Liver (tissue), 9 donors: ENCODE measurements around the gene DCTPP1. TPM values are rescaled to one million over a fixed set of nuclear protein-coding genes. Genes with fewer than 3 reads are reported as not detected.
"Not testable (repeated sequence)": the region's sequence is repeated elsewhere in the genome, so short reads cannot be mapped to it uniquely, and the experiment has no call there.

Experiments used
- DNase-seq: peaks from one replicate; pipeline ENCODE4 v3.0.0-alpha.2; 2017; ENCODE audit warnings: low spot score
- H3K27ac ChIP-seq, 2 donors: one replicate each; pipeline ENCODE4 v1.7.0; 2013; ENCODE audit warnings: inconsistent platforms in 2 of 2, low read length in 2 of 2, control low read depth in 1 of 2, low read depth in 1 of 2, mild to moderate bottlenecking in 1 of 2
- H3K27me3 ChIP-seq, 4 donors: one replicate each; pipeline versions ENCODE4 v1.6.1 to v1.7.0; 2013; ENCODE audit warnings: low read length in 3 of 4, inconsistent platforms in 1 of 4, mild to moderate bottlenecking in 1 of 4, moderate library complexity in 1 of 4; ENCODE audit not compliant: control insufficient read depth in 4 of 4, insufficient read depth in 4 of 4
- H3K36me3 ChIP-seq, 4 donors: one replicate each; pipeline versions ENCODE4 v1.6.1 to v1.7.0; 2013; ENCODE audit warnings: low read length in 3 of 4, mild to moderate bottlenecking in 3 of 4, low read depth in 1 of 4, moderate library complexity in 1 of 4; ENCODE audit not compliant: control insufficient read depth in 4 of 4, insufficient read depth in 3 of 4
- H3K4me1 ChIP-seq, 4 donors: one replicate each; pipeline versions ENCODE4 v1.6.1 to v1.7.0; 2013; ENCODE audit warnings: low read length in 3 of 4, mild to moderate bottlenecking in 3 of 4, moderate library complexity in 1 of 4; ENCODE audit not compliant: control insufficient read depth in 4 of 4, insufficient read depth in 4 of 4
- H3K4me3 ChIP-seq, 3 donors: one replicate each; pipeline versions ENCODE4 v1.6.1 to v1.7.0; 2013; ENCODE audit warnings: low read length in 3 of 3, control low read depth in 1 of 3, low read depth in 1 of 3, mild to moderate bottlenecking in 1 of 3
- H3K9ac ChIP-seq, 2 donors: one replicate each; pipeline ENCODE4 v1.7.0; 2013; ENCODE audit warnings: low read length in 2 of 2, mild to moderate bottlenecking in 2 of 2, moderate library complexity in 2 of 2, control low read depth in 1 of 2, low read depth in 1 of 2
- H3K9me3 ChIP-seq, 4 donors: one replicate each; pipeline versions ENCODE4 v1.6.1 to v1.7.0; 2013; ENCODE audit warnings: low read length in 3 of 4; ENCODE audit not compliant: control insufficient read depth in 4 of 4
- EGR1 ChIP-seq, 2 donors: IDR thresholded peaks; 2 replicates each; pipeline ENCODE4 v1.6.1; 2016 to 2018; ENCODE audit warnings: antibody characterized with exemption in 2 of 2, low read depth in 2 of 2
- FOXA1 ChIP-seq: IDR thresholded peaks from 2 replicates; pipeline ENCODE4 v1.6.1; 2016; ENCODE audit warnings: antibody characterized with exemption
- FOXA2 ChIP-seq: IDR thresholded peaks from 2 replicates; pipeline ENCODE4 v1.6.1; 2016; ENCODE audit warnings: antibody characterized with exemption
- GABPA ChIP-seq, 2 donors: IDR thresholded peaks in 1 of 2; conservative IDR thresholded peaks in 1 of 2; 2 replicates each; pipeline ENCODE4 v1.6.1; 2016; ENCODE audit warnings: antibody characterized with exemption in 2 of 2, mild to moderate bottlenecking in 1 of 2, moderate library complexity in 1 of 2
- HNF4A ChIP-seq, 2 donors: conservative IDR thresholded peaks; 2 replicates each; pipeline ENCODE4 v1.6.1; 2016; ENCODE audit warnings: antibody characterized with exemption in 2 of 2, mild to moderate bottlenecking in 2 of 2
- HNF4G ChIP-seq: IDR thresholded peaks from 2 replicates; pipeline ENCODE4 v1.6.1; 2016; ENCODE audit warnings: antibody characterized with exemption
- NR2F2 ChIP-seq: IDR thresholded peaks from 2 replicates; pipeline ENCODE4 v1.6.1; 2016; ENCODE audit warnings: antibody characterized with exemption
- RAD21 ChIP-seq, 2 donors: IDR thresholded peaks; 2 replicates each; pipeline ENCODE4 v1.6.1; 2016; ENCODE audit warnings: antibody characterized with exemption in 2 of 2, mild to moderate bottlenecking in 2 of 2
- RXRA ChIP-seq, 2 donors: IDR thresholded peaks; 2 replicates each; pipeline ENCODE4 v1.6.1; 2017 to 2018; ENCODE audit warnings: antibody characterized with exemption in 2 of 2, mild to moderate bottlenecking in 1 of 2
- SP1 ChIP-seq: IDR thresholded peaks from 2 replicates; pipeline ENCODE4 v1.6.1; 2018; ENCODE audit warnings: antibody characterized with exemption, mild to moderate bottlenecking
- TAF1 ChIP-seq: conservative IDR thresholded peaks from 2 replicates; pipeline ENCODE4 v1.6.1; 2016; ENCODE audit warnings: antibody characterized with exemption, mild to moderate bottlenecking
- YY1 ChIP-seq: IDR thresholded peaks from 2 replicates; pipeline ENCODE4 v1.6.1; 2016; ENCODE audit warnings: antibody characterized with exemption, mild to moderate bottlenecking
- WGBS: extraction: QIAGEN DNeasy Blood & Tissue Kit; methylation state at CpG from one replicate; pipeline ENCODE4 v1.1.7; 2013; 5-methylcytosine and 5-hydroxymethylcytosine counted together
- polyA plus RNA-seq, 2 donors: library from polyadenylated mRNA; stranded (reverse) in 1 of 2; unstranded in 1 of 2; fragments of 200-250 nt in 1 of 2; fragments of >200 nt in 1 of 2; fragmentation: Nextera tagmentation in 1 of 2; extraction: Ambion mirVana in 1 of 2; gene quantifications; one replicate each; pipeline versions ENCODE4 v1.2.1 to v1.2.3, GENCODE V29; 2013 to 2015
- total RNA-seq, 2 donors: library from RNA; depleted of rRNA; stranded (reverse); fragments of >200 nt; gene quantifications; one replicate each; pipeline ENCODE4 v1.2.3, GENCODE V29; 2014
- TF ChIP-seq, protein P1 (sequence below): IDR thresholded peaks from 2 replicates; pipeline ENCODE4 v1.6.1; 2016; ENCODE audit warnings: antibody characterized with exemption, mild to moderate bottlenecking
- TF ChIP-seq, protein P2 (sequence below): fragments of 150-350 bp; IDR thresholded peaks from 2 replicates; pipeline ENCODE4 v1.5.1; 2017; ENCODE audit warnings: improper control_type of control experiment, low read depth, low read length; ENCODE audit not compliant: missing input control
- TF ChIP-seq, protein P3 (sequence below): IDR thresholded peaks from 2 replicates; pipeline ENCODE4 v1.6.1; 2016; ENCODE audit warnings: antibody characterized with exemption
- donor health status: healthy.
- donor health status: healthy.
- donor health status: healthy.
- donor health status: healthy.
- donor health status: healthy.

DCTPP1 gene
- total and polyA plus RNA-seq, 4 donors: 6.0 to 18.8 (median 15.0) TPM

DNA sequence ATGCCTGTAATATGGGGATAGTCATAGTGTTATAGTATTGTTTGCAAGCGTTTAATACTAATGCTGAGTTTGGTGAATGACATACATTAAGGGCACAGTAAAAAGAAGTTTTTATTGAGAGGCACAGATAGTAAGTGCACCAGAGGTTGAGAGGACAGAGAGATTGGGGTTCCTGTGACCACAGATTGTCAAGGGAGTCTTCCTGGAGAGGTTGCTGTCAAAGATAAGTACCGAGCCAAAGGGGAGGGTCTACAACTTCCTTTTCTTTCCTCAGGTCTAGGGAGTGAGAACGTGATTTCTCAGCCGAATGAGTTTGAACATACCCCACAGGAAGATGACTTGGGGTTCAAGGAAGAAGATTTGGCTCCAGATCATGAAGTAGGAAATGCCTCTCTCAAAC, 32.8 kb downstream of the DCTPP1 start:
- Histone ChIP-seq H3K36me3 (peaks cover 0 to 3% (median 1%) of the 10 kb centered on the region in 4 donors), H3K9ac (no peak overlapping the region), H3K4me1 (peaks cover 7 to 31% (median 21%) of the 10 kb centered on the region in 4 donors), H3K4me3 (no peak overlapping the region), H3K27ac (no peak overlapping the region), H3K27me3 (no peaks in the 10 kb centered on the region), H3K9me3 (no peaks in the 10 kb centered on the region)
- WGBS: 78% methylated on average over 4 of the region's 4 CpGs
- DNase-seq: no peak
- TF ChIP-seq EGR1 (IDR thresholded peaks at IDR 0.05; ENCODE audit: low read depth in 2 of 2): no peak

DNA sequence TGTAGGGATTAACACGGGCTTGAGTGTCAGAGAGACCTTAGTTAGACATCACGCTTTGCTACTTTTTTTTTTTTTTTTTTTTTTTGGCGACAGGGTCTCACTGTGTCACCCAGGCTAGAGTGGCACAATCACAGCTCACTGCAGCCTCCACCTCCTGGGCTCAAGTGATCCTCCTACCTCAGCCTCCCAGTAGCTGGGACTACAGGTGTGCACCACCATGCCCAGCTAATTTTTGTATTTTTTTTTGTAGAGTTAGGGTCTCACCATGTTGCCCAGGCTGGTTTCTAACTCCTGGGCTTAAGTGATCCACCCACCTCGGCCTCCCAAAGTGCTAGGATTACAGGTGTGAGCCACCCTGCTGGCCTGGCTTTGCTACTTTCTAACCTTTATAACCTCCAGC, 33.2 kb downstream of the DCTPP1 start:
- not testable (repeated sequence) for DNase-seq, H3K9ac ChIP-seq, H3K9me3 ChIP-seq, H3K27me3 ChIP-seq, H3K27ac ChIP-seq, H3K36me3 ChIP-seq
- peaks cover 6 to 28% (median 18%) of the 10 kb centered on the region in 4 donors for H3K4me1 ChIP-seq
- H3K4me3 ChIP-seq: peak overlapping the region in 1 of 3 donors; percentile 96
- 82% methylated on average over 4 of the region's 4 CpGs for WGBS

DNA sequence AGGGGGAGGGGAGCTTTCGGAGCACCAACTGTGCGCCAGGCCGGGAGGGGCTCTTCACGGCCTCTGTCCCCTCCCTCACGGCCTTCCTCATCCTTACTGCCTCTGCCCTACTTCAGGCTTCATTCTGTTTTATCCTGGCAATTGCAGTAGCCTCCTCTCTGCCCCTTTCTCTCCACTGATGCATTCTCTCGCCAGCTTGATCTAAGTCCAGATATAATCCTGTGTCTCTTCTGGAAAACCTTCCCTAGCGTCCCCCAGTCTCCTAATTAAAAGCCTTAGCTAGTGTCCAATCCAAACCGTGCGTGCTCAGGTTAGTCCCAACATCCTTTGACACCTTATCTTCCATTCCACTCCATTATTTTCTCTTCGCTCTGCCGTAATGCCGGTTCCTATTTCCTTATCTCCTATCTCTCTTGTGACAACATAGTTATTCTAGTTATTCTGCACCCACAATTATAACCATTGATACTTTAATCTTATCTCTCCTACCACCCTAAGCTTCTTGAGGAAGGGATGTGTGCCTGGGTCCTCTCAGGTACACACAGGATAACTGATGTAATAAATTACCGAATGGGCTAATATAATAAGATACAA, 33.7 kb downstream of the DCTPP1 start:
- WGBS: 11% methylated on average over 13 of the region's 13 CpGs
- TF ChIP-seq, protein P1, sequence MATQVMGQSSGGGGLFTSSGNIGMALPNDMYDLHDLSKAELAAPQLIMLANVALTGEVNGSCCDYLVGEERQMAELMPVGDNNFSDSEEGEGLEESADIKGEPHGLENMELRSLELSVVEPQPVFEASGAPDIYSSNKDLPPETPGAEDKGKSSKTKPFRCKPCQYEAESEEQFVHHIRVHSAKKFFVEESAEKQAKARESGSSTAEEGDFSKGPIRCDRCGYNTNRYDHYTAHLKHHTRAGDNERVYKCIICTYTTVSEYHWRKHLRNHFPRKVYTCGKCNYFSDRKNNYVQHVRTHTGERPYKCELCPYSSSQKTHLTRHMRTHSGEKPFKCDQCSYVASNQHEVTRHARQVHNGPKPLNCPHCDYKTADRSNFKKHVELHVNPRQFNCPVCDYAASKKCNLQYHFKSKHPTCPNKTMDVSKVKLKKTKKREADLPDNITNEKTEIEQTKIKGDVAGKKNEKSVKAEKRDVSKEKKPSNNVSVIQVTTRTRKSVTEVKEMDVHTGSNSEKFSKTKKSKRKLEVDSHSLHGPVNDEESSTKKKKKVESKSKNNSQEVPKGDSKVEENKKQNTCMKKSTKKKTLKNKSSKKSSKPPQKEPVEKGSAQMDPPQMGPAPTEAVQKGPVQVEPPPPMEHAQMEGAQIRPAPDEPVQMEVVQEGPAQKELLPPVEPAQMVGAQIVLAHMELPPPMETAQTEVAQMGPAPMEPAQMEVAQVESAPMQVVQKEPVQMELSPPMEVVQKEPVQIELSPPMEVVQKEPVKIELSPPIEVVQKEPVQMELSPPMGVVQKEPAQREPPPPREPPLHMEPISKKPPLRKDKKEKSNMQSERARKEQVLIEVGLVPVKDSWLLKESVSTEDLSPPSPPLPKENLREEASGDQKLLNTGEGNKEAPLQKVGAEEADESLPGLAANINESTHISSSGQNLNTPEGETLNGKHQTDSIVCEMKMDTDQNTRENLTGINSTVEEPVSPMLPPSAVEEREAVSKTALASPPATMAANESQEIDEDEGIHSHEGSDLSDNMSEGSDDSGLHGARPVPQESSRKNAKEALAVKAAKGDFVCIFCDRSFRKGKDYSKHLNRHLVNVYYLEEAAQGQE: no peak
- no peak for TF ChIP-seq FOXA2
- no peak for TF ChIP-seq TAF1
- TF ChIP-seq YY1: no peak
- TF ChIP-seq FOXA1: no peak
- Histone ChIP-seq H3K9me3 (no peaks in the 10 kb centered on the region), H3K4me1 (peaks cover 2 to 25% (median 15%) of the 10 kb centered on the region in 4 donors), H3K27ac (peak overlapping the region; percentile 75 to 78), H3K9ac (peak overlapping the region; percentile 16 to 18), H3K4me3 (peak overlapping the region; percentile 76 to 96 (median 88)), H3K27me3 (no peaks in the 10 kb centered on the region), H3K36me3 (peaks cover 0 to 3% (median 1%) of the 10 kb centered on the region in 4 donors)
- no peak for DNase-seq

DNA sequence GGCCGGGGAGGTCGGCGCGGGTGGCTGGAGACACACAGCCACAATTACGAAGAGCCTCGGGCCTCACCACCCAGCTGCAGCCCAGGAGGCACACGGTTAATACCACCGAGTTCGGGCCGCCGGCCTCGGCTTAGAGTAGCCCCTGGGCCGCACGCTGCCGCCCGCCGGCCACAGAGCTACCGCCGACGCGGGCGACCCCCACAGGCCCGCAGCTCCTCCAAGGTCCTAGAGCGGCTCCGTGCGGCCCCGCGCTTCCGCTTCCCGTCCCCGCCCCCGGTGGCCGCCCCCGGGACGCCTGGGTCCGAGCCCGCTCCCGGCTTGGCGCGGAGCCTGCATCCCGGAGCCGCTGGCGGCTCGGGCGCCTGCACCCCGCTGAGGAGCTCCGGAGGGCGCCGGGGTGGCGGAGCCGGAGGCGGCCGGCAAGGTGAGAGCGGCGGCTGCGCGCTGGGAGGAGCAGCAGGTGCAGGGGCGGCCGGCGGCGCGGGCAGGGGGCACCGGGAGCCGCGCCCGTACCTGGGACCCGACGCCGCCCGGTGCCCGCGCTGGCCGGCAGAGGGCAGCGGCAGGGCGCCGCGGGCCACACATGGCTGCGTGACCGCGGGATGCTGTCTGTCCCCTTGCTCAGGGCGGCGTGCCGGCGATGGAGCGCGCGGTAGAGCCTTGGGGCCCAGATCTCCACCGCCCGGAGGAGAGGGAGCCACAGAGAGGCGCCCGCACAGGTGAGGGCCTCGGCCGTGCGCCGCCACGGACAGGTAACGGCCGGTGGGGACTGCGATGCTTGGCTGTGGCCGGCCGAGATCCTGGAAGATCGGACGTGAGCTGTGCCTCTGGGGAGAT, 34.5 kb downstream of the DCTPP1 start, which contains the start of gene ZNF48:
ZNF48 (plus strand) TSS at position 266 of the 837 bp plus-strand sequence; CDS start at position 641, 375 bp downstream.
- H3K27ac ChIP-seq: peak within 1 kb of the TSS; percentile 75 to 78
- no peaks in the 10 kb centered on the region for H3K9me3 ChIP-seq
- WGBS: under 1% methylated on average over 103 of the region's 103 CpGs
- H3K36me3 ChIP-seq: peaks cover 0 to 3% (median 1%) of the 10 kb centered on the region in 4 donors
- peaks cover 2 to 22% (median 14%) of the 10 kb centered on the region in 4 donors for H3K4me1 ChIP-seq
- H3K9ac ChIP-seq: peak within 1 kb of the TSS; percentile 16 to 18
- H3K4me3 ChIP-seq: peak within 1 kb of the TSS; percentile 76 to 96 (median 88)
- no peaks in the 10 kb centered on the region for H3K27me3 ChIP-seq
- peak; percentile 74 for DNase-seq
- TF ChIP-seq HNF4A (conservative IDR thresholded peaks at IDR 0.05): no peak
- TF ChIP-seq GABPA (IDR thresholded peaks at IDR 0.05 in 1 of 2, conservative IDR thresholded peaks at IDR 0.05 in 1 of 2): peak in 1 of 2 donors; percentile 81
- TF ChIP-seq SP1: peak; percentile 36
- no peak for TF ChIP-seq FOXA1
- peak; percentile 37 to 58 for TF ChIP-seq EGR1 (IDR thresholded peaks at IDR 0.05; ENCODE audit: low read depth in 2 of 2)
- TF ChIP-seq TAF1: no peak
- no peak for TF ChIP-seq NR2F2
- TF ChIP-seq HNF4G: no peak
- TF ChIP-seq RXRA (IDR thresholded peaks at IDR 0.05): no peak
- TF ChIP-seq, protein P2, sequence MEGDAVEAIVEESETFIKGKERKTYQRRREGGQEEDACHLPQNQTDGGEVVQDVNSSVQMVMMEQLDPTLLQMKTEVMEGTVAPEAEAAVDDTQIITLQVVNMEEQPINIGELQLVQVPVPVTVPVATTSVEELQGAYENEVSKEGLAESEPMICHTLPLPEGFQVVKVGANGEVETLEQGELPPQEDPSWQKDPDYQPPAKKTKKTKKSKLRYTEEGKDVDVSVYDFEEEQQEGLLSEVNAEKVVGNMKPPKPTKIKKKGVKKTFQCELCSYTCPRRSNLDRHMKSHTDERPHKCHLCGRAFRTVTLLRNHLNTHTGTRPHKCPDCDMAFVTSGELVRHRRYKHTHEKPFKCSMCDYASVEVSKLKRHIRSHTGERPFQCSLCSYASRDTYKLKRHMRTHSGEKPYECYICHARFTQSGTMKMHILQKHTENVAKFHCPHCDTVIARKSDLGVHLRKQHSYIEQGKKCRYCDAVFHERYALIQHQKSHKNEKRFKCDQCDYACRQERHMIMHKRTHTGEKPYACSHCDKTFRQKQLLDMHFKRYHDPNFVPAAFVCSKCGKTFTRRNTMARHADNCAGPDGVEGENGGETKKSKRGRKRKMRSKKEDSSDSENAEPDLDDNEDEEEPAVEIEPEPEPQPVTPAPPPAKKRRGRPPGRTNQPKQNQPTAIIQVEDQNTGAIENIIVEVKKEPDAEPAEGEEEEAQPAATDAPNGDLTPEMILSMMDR: peak; percentile 33
- TF ChIP-seq RAD21 (IDR thresholded peaks at IDR 0.05): peak; percentile 14 to 43
- TF ChIP-seq, protein P3, sequence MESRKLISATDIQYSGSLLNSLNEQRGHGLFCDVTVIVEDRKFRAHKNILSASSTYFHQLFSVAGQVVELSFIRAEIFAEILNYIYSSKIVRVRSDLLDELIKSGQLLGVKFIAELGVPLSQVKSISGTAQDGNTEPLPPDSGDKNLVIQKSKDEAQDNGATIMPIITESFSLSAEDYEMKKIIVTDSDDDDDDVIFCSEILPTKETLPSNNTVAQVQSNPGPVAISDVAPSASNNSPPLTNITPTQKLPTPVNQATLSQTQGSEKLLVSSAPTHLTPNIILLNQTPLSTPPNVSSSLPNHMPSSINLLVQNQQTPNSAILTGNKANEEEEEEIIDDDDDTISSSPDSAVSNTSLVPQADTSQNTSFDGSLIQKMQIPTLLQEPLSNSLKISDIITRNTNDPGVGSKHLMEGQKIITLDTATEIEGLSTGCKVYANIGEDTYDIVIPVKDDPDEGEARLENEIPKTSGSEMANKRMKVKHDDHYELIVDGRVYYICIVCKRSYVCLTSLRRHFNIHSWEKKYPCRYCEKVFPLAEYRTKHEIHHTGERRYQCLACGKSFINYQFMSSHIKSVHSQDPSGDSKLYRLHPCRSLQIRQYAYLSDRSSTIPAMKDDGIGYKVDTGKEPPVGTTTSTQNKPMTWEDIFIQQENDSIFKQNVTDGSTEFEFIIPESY: no peak
